ENCODE measurements around the gene SLC17A2.

The SLC17A2 gene

GRCh38 chr6:25902071-25902470, 28.4 kb downstream of the SLC17A2 start:
- TF ChIP-seq ZFX (IDR thresholded peaks at IDR 0.05; ENCODE audit: borderline replicate concordance) (no peak), CTCF (IDR thresholded peaks at IDR 0.05) (no peak)
- H3K27ac ChIP-seq = no peak overlapping the region

- H3K27ac ChIP-seq = no peak overlapping the region
- no peak for TF ChIP-seq CTCF (IDR thresholded peaks at IDR 0.05)
- TF ChIP-seq ZFX (IDR thresholded peaks at IDR 0.05; ENCODE audit: borderline replicate concordance) = no peak
Measured at GRCh38 chr6:25900843-25901242, 29.6 kb downstream of the SLC17A2 start.

GRCh38 chr6:25899580-25900408, 30.7 kb downstream of the SLC17A2 start:
- no peak overlapping the region for H3K27ac ChIP-seq
- TF ChIP-seq ZFX (IDR thresholded peaks at IDR 0.05; ENCODE audit: borderline replicate concordance) = no peak

GRCh38 chr6:25899123-25899522, 31.4 kb downstream of the SLC17A2 start:
- H3K27ac ChIP-seq = no peak overlapping the region

DNA sequence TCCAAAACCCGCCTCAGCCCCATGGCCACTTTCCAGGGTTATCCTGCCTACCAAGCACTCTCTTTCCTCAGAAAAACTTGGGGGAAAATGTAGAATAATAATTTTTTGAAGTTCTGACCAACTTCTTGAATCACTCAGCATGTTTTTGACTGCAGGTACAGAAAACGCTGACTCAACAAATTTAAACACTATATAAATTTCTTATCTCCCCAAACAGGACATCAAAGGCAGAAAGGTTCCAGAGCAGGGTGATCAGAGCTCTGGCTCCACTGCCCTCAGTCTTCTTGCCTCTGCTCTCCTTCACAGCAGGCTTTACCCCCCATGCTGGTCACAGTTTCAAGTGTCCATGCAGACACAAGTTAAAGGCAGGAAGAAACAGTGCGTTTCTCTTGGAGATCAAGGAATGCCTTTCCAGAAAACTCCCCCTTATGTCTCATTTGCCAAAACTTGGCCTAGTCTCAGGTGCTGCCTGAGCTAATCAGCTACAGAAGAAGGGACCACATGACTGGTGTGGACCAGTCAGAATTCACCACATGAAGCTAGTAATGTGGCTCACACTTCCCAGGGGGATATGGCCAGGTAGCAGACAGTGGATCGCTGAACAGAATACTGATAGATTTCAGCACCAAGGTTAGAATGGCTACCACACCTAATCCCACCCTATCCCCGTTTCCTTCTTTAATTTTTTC, 32.1 kb downstream of the SLC17A2 start:
- no peak overlapping the region for H3K27ac ChIP-seq

More at GRCh38 chr6:25899123-25899522, 31.4 kb downstream of the SLC17A2 start:
- TF ChIP-seq CTCF (IDR thresholded peaks at IDR 0.05) (no peak), ZFX (IDR thresholded peaks at IDR 0.05; ENCODE audit: borderline replicate concordance) (no peak)

DNA sequence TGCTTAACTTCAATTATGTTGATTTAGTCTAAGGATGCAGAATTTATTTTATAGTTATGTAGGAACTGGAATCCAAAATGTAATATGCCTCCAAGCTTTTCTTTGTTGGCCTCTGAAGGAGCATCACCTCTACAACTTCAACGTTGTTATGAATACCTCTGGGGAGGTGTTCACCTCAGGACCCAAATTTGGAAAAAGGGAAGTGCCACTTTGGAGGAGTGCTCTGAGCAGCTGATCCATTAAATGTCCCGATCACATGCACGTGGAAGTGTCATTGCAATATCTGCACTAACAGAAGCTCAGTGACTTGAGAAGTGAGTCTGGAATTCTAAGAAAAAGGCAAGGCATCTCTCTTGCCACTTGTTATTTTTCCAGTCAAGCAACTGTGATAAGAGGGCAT, 34.2 kb downstream of the SLC17A2 start:
- H3K27ac ChIP-seq = no peak overlapping the region
- TF ChIP-seq ZFX (IDR thresholded peaks at IDR 0.05; ENCODE audit: borderline replicate concordance) = no peak
- TF ChIP-seq CTCF (IDR thresholded peaks at IDR 0.05) = no peak

More for the DNA sequence above, 32.1 kb downstream of the SLC17A2 start:
- TF ChIP-seq CTCF (IDR thresholded peaks at IDR 0.05) (no peak), ZFX (IDR thresholded peaks at IDR 0.05; ENCODE audit: borderline replicate concordance) (no peak)

- H3K27ac ChIP-seq = no peak overlapping the region
- TF ChIP-seq CTCF (IDR thresholded peaks at IDR 0.05) = no peak
Measured at GRCh38 chr6:25895771-25896170, 34.7 kb downstream of the SLC17A2 start.
